RWPE2 (cell line): ENCODE measurements around the gene TMTC1.
"Not testable (repeated sequence)": the region's sequence is repeated elsewhere in the genome, so short reads cannot be mapped to it uniquely, and the experiment has no call there.

Experiments used
- ATAC-seq: fragments of 200-7000 bp; cut with Tn5 transposase; 3 replicates; pipeline ENCODE4 v1.9.1; 2021; ENCODE audit warnings: low read depth
- DNase-seq: peaks from one replicate; pipeline ENCODE4 v3.0.0-alpha.2; 2020; ENCODE audit warnings: low spot score
- H3K27ac ChIP-seq: fragments of 450-650 bp; 2 replicates; pipeline ENCODE4 v1.5.1; 2017; ENCODE audit warnings: mild to moderate bottlenecking; ENCODE audit not compliant: poor library complexity, severe bottlenecking
- H3K27me3 ChIP-seq: fragments of 250-450 bp; sonication (Bioruptor Pico); 2 replicates; pipeline ENCODE4 v1.5.1; 2021; ENCODE audit warnings: mild to moderate bottlenecking, moderate library complexity; ENCODE audit not compliant: insufficient read depth, poor library complexity, severe bottlenecking
- H3K36me3 ChIP-seq: fragments of 250-450 bp; sonication (Bioruptor Pico); 2 replicates; pipeline ENCODE4 v1.5.1; 2020; ENCODE audit warnings: low read depth, mild to moderate bottlenecking, moderate library complexity
- H3K4me1 ChIP-seq: fragments of 250-450 bp; sonication (Bioruptor Pico); 2 replicates; pipeline ENCODE4 v1.5.1; 2021; ENCODE audit warnings: mild to moderate bottlenecking, moderate library complexity; ENCODE audit not compliant: insufficient read depth, poor library complexity, severe bottlenecking
- H3K4me3 ChIP-seq: fragments of 250-450 bp; sonication (Bioruptor Pico); 2 replicates; pipeline ENCODE4 v1.5.1; 2021; ENCODE audit warnings: mild to moderate bottlenecking, moderate library complexity; ENCODE audit not compliant: severe bottlenecking
- H3K9me3 ChIP-seq: fragments of 250-450 bp; sonication (Bioruptor Pico); 2 replicates; pipeline ENCODE4 v1.5.1; 2021; ENCODE audit warnings: mild to moderate bottlenecking, moderate library complexity; ENCODE audit not compliant: severe bottlenecking
- CTCF ChIP-seq: fragments of 450-650 bp; IDR thresholded peaks from one replicate; pipeline ENCODE4 v1.5.1; 2017; ENCODE audit warnings: mild to moderate bottlenecking, moderate library complexity; ENCODE audit not compliant: poor library complexity, severe bottlenecking

The TMTC1 gene

GRCh38 chr12:29816874-29817725 lies 33.4 kb upstream of the TMTC1 start:
- Histone ChIP-seq H3K4me3 (no peak overlapping the region), H3K27me3 (no peaks in the 10 kb centered on the region), H3K9me3 (no peaks in the 10 kb centered on the region), H3K36me3 (no peaks in the 10 kb centered on the region), H3K4me1 (no peaks in the 10 kb centered on the region), H3K27ac (no peak overlapping the region)
- DNase-seq (no peak), ATAC-seq (no peak)
- TF ChIP-seq CTCF, result no peak

- DNase-seq, H3K4me1 ChIP-seq, H3K27me3 ChIP-seq, H3K36me3 ChIP-seq, H3K27ac ChIP-seq, H3K9me3 ChIP-seq, H3K4me3 ChIP-seq, ATAC-seq: not testable (repeated sequence)
Observed at GRCh38 chr12:29809616-29810361, 26.0 kb upstream of the TMTC1 start.

GRCh38 chr12:29807129-29807528 lies 23.4 kb upstream of the TMTC1 start:
- DNase-seq (no peak), ATAC-seq (peak; percentile 92)
- no peaks in the 10 kb centered on the region for H3K27me3 ChIP-seq
- no peaks in the 10 kb centered on the region for H3K9me3 ChIP-seq
- H3K36me3 ChIP-seq, result no peaks in the 10 kb centered on the region
- no peak for TF ChIP-seq CTCF
- H3K4me3 ChIP-seq, result no peak overlapping the region
- H3K4me1 ChIP-seq, result peaks cover 6% of the 10 kb centered on the region
- no peak overlapping the region for H3K27ac ChIP-seq

- no peak for ATAC-seq
- no peaks in the 10 kb centered on the region for H3K27me3 ChIP-seq
Observed at GRCh38 chr12:29804019-29804418, 20.3 kb upstream of the TMTC1 start.

More at GRCh38 chr12:29804019-29804418, 20.3 kb upstream of the TMTC1 start:
- Histone ChIP-seq H3K36me3 (no peaks in the 10 kb centered on the region), H3K27ac (no peak overlapping the region), H3K4me1 (peaks cover 6% of the 10 kb centered on the region), H3K4me3 (no peak overlapping the region), H3K9me3 (no peaks in the 10 kb centered on the region)
- no peak for TF ChIP-seq CTCF
- DNase-seq, result no peak
